ENCODE data around the gene ONECUT1. TPM values are rescaled to one million over a fixed set of nuclear protein-coding genes. Genes with fewer than 3 reads are reported as not detected.

ONECUT1 gene
- total and polyA plus RNA-seq, 2 of the 8 experiments (the other 6 are each of a cell fraction or from before 2014, with no cell fraction given) = 0.65 to 6.4 TPM

DNA sequence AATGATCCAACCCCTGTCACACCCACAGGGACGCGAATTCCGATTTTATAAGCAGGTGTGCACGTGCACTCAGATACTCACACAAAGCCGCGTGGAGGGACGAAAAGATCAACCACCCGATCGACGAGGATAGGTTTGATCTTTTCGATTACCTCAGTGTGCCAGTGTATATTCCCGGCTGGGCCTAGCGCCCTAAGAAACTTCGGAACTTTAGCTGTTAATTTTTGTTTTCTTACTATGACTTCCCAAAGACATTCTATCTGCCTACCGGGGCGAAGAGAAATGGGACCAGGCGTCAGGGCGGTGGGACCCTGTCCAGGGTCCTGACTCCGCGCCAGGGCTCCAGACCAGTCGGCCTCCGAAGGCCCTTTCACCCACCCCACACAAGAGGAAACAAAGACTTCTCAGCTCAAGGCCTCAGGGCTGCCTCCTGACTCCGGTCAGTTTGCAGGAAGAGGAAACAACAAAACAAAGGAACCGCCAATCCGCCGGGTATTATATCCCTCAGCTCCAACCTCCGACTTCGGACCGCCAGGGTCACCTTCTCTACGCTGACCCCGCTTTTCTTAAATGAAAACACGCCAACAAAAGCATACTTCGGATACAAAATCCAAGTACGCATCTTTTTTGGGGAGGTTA lies 6.8 kb downstream of the ONECUT1 start:
- no peaks in the 10 kb centered on the region for H3K79me2 ChIP-seq (ENCODE audit: control insufficient read depth in 1 of 2, insufficient read depth in 2 of 2, low read length in 2 of 2)
- no peak overlapping the region for H2BK120ac ChIP-seq (replicated peaks; ENCODE audit: low read depth, low read length)
- H2BK20ac ChIP-seq (ENCODE audit: low read length) = 0 out of 2 replicates have a peak overlapping the region, but pooled peaks have one; percentile 18
- ChIA-PET POLR2A (ENCODE audit: partially characterized antibody) (interaction anchor here (1.2 to 12.7 kb wide), 4 partner anchors 9 to 65 kb away, joined by 3 to 225 read pairs (median 6); no protein-coding TSS in a partner anchor), CTCF (ENCODE audit: partially characterized antibody) (interaction anchor here (0.6 to 10.9 kb wide), 25 partner anchors 10 to 804 kb away, joined by 3 to 182 read pairs (median 3); no protein-coding TSS in a partner anchor)
- no peak overlapping the region for H3K27ac ChIP-seq (ENCODE audit: low read depth, low read length)
- no peak overlapping the region for H2BK12ac ChIP-seq (ENCODE audit: low read depth, low read length)
- H3K4me1 ChIP-seq (replicated peaks in 1 of 4; ENCODE audit: control insufficient read depth in 3 of 4, insufficient read depth in 4 of 4, low read length in 3 of 4) = peaks cover 9 to 56% (median 28%) of the 10 kb centered on the region in 4 experiments
- H3K23me2 ChIP-seq (ENCODE audit: low read depth, low read length) = peaks cover 19% of the 10 kb centered on the region
- peaks cover 43 to 65% (median 58%) of the 10 kb centered on the region in 4 experiments for H3K27me3 ChIP-seq (replicated peaks in 1 of 4; ENCODE audit: control insufficient read depth in 3 of 4, extremely low read depth in 1 of 4, insufficient read depth in 3 of 4, low read length in 3 of 4)
- H4K5ac ChIP-seq (ENCODE audit: insufficient read length, low read depth, low read length) = no peak overlapping the region
- no peak overlapping the region for H4K91ac ChIP-seq (replicated peaks; ENCODE audit: insufficient read length, low read length)
- peaks cover 1 to 25% of the 10 kb centered on the region in 2 experiments for H4K20me1 ChIP-seq (replicated peaks in 1 of 2; ENCODE audit: control insufficient read depth in 1 of 2, insufficient read depth in 2 of 2, low read length in 2 of 2)
- 11% methylated on average over 34 of the region's 34 CpGs; no CpG with 5 or more reads in 1 of the 2 experiments for WGBS, 2 experiments (ENCODE audit: extremely low coverage in 1 of 2, insufficient coverage in 1 of 2, insufficient read length in 1 of 2, insufficient replicate concordance in 2 of 2, low coverage in 1 of 2, low lambda C conversion rate in 2 of 2, missing lambda C conversion rate in 1 of 2)
- 0 out of 2 replicates have a peak overlapping the region, but pooled peaks have one; percentile 2 for H2AFZ ChIP-seq (ENCODE audit: low read length)
- no peak overlapping the region for H2AK5ac ChIP-seq (ENCODE audit: low read depth, low read length)
- no peak overlapping the region for H3K23ac ChIP-seq (ENCODE audit: insufficient read length)
- no peaks in the 10 kb centered on the region for H3K79me1 ChIP-seq (ENCODE audit: low read depth, low read length)
- H3K4ac ChIP-seq (replicated peaks; ENCODE audit: insufficient read length, low read depth, low read length) = no peak overlapping the region
- peak; percentile 69 to 84 for DNase-seq (ENCODE audit: low read depth in 1 of 2, low spot score in 2 of 2)
- H3K4me3 ChIP-seq (ENCODE audit: extremely low read depth in 1 of 4, insufficient read depth in 2 of 4, low read depth in 3 of 4, low read length in 4 of 4) = peak overlapping the region; percentile 31 to 65 (median 52); a peak in 7 of 8 replicates
- no peaks in the 10 kb centered on the region for H3K36me3 ChIP-seq (ENCODE audit: control insufficient read depth in 2 of 4, insufficient read depth in 4 of 4, low read length in 3 of 4)
- H3K18ac ChIP-seq (ENCODE audit: extremely low read depth, low read length) = no peak overlapping the region
- no peak overlapping the region for H2BK5ac ChIP-seq (ENCODE audit: low read depth, low read length)
- no peak overlapping the region for H2BK15ac ChIP-seq (ENCODE audit: low read length)
- no peaks in the 10 kb centered on the region for H3K9me3 ChIP-seq (ENCODE audit: insufficient read depth in 2 of 2, low read depth in 1 of 2, low read length in 1 of 2)
- peak; percentile 72 for FAIRE-seq
- no peak overlapping the region for H3K14ac ChIP-seq (ENCODE audit: insufficient read length)
- H4K8ac ChIP-seq (ENCODE audit: extremely low read depth, insufficient read depth, low read length) = no peak overlapping the region
- H3K56ac ChIP-seq (replicated peaks; ENCODE audit: insufficient read length, low read depth, low read length) = no peak overlapping the region
- peak overlapping the region; percentile 66 to 92 for H3K4me2 ChIP-seq (ENCODE audit: insufficient read depth in 1 of 2, low read depth in 2 of 2, low read length in 2 of 2)
- peak overlapping the region in 1 of 4 experiments; percentile 25; a peak in 2 of 7 replicates for H3K9ac ChIP-seq (replicated peaks in 1 of 4; ENCODE audit: extremely low read depth in 1 of 4, low read depth in 3 of 4, low read length in 3 of 4)
- TF ChIP-seq BRCA1 (IDR thresholded peaks at IDR 0.05; ENCODE audit: low read depth, low read length) (no peak), MAFK (IDR thresholded peaks at IDR 0.05; ENCODE audit: low read depth, low read length) (no peak), SIN3A (conservative IDR thresholded peaks at IDR 0.05 in 1 of 2, IDR thresholded peaks at IDR 0.05 in 1 of 2; ENCODE audit: low read depth in 1 of 2, low read length in 2 of 2) (peak; percentile 97), RAD21 (IDR thresholded peaks at IDR 0.05 in 1 of 2, conservative IDR thresholded peaks at IDR 0.05 in 1 of 2; ENCODE audit: low read depth in 2 of 2, low read length in 2 of 2) (peak in 1 of 2 experiments; percentile 11; a peak in 2 of 4 replicates), PHF8 (conservative IDR thresholded peaks at IDR 0.05; ENCODE audit: low read depth, low read length) (no peak), CEBPB (IDR thresholded peaks at IDR 0.05; ENCODE audit: low read depth, low read length) (no peak), EP300 (IDR thresholded peaks at IDR 0.05; ENCODE audit: borderline replicate concordance in 1 of 2, low read depth in 2 of 2, low read length in 2 of 2) (peak in 1 of 2 experiments; percentile 44; a peak in 1 of 3 replicates), CBX5 (IDR thresholded peaks at IDR 0.05; ENCODE audit: low read depth, low read length) (no peak), SP1 (IDR thresholded peaks at IDR 0.05; ENCODE audit: low read depth, low read length) (0 out of 2 replicates have a peak, but pooled peaks have one; percentile 39), SAP30 (IDR thresholded peaks at IDR 0.05; ENCODE audit: insufficient read depth, insufficient replicate concordance, low read length) (peak; percentile 98), YY1 (IDR thresholded peaks at IDR 0.05; ENCODE audit: low read depth, low read length) (peak; percentile 66; the same call in 1 of the 2 replicates)
